ENCODE measurements around the gene MACROD1.

DNA sequence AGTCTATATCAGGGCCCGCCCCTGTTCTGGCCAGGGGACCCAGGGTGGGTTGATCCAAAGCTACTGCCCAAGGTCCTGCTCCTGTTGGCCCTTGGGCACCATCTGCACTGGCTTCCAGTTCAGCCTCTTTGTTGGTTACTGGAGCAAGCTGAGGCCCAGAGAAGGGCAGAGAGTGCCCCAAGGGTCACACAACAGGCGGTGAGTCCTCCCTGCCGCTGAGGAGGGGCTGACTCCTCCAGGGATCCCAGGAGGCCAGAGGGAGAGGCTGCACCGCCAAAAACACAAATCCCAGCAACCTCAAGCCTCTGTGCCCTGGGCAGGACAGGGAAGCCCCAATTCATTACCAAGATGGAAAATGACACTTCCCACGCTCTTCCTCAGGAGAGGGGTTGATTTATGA, 61.3 kb downstream of the MACROD1 start:
- TF ChIP-seq PHF20 (IDR thresholded peaks at IDR 0.05; ENCODE audit: partially characterized antibody) (no peak), POLR2AphosphoS5 (IDR thresholded peaks at IDR 0.05; ENCODE audit: control insufficient read depth, insufficient read depth, low read depth, low read length) (no peak), THRAP3 (IDR thresholded peaks at IDR 0.05; ENCODE audit: borderline replicate concordance) (no peak), TAF15 (IDR thresholded peaks at IDR 0.05; ENCODE audit: low read depth, low read length) (no peak), SRF (CRISPR knock-in tag; IDR thresholded peaks at IDR 0.05) (no peak), ZFP36 (IDR thresholded peaks at IDR 0.05; ENCODE audit: low read depth, low read length, partially characterized antibody) (no peak), CTBP1 (IDR thresholded peaks at IDR 0.05; ENCODE audit: borderline replicate concordance) (no peak), PHF8 (IDR thresholded peaks at IDR 0.05; ENCODE audit: borderline replicate concordance, low read length) (no peak), JUND (IDR thresholded peaks at IDR 0.05; ENCODE audit: borderline replicate concordance, low read depth, low read length) (no peak), JUND (tag; IDR thresholded peaks at IDR 0.05; ENCODE audit: borderline replicate concordance, low read depth, low read length) (no peak), PTRF (tag; IDR thresholded peaks at IDR 0.05) (no peak)
- TF ChIP-seq, protein P1, sequence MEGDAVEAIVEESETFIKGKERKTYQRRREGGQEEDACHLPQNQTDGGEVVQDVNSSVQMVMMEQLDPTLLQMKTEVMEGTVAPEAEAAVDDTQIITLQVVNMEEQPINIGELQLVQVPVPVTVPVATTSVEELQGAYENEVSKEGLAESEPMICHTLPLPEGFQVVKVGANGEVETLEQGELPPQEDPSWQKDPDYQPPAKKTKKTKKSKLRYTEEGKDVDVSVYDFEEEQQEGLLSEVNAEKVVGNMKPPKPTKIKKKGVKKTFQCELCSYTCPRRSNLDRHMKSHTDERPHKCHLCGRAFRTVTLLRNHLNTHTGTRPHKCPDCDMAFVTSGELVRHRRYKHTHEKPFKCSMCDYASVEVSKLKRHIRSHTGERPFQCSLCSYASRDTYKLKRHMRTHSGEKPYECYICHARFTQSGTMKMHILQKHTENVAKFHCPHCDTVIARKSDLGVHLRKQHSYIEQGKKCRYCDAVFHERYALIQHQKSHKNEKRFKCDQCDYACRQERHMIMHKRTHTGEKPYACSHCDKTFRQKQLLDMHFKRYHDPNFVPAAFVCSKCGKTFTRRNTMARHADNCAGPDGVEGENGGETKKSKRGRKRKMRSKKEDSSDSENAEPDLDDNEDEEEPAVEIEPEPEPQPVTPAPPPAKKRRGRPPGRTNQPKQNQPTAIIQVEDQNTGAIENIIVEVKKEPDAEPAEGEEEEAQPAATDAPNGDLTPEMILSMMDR (IDR thresholded peaks at IDR 0.05 in 2 of 3, conservative IDR thresholded peaks at IDR 0.05 in 1 of 3; ENCODE audit: insufficient read depth in 2 of 3, low read depth in 1 of 3, low read length in 3 of 3): no peak
- TF ChIP-seq, protein P2, sequence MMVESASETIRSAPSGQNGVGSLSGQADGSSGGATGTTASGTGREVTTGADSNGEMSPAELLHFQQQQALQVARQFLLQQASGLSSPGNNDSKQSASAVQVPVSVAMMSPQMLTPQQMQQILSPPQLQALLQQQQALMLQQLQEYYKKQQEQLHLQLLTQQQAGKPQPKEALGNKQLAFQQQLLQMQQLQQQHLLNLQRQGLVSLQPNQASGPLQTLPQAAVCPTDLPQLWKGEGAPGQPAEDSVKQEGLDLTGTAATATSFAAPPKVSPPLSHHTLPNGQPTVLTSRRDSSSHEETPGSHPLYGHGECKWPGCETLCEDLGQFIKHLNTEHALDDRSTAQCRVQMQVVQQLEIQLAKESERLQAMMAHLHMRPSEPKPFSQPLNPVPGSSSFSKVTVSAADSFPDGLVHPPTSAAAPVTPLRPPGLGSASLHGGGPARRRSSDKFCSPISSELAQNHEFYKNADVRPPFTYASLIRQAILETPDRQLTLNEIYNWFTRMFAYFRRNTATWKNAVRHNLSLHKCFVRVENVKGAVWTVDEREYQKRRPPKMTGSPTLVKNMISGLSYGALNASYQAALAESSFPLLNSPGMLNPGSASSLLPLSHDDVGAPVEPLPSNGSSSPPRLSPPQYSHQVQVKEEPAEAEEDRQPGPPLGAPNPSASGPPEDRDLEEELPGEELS (CRISPR knock-in tag; IDR thresholded peaks at IDR 0.05; ENCODE audit: borderline replicate concordance): no peak
